GM12878 (cell line): Measurements from ENCODE around the gene MSANTD2. TPM values are rescaled to one million over a fixed set of nuclear protein-coding genes. Genes with fewer than 3 reads are reported as not detected.

Source experiments
- ATAC-seq: fragments of 200-7000 bp; cut with Tn5 transposase; 3 replicates; pipeline ENCODE4 v1.9.1; 2020; ENCODE audit warnings: mild to moderate bottlenecking, moderate library complexity
- BruUV-seq: library from RNA; stranded (reverse); fragments of 400-500 nt; replicated peaks from 2 replicates; lab custom pipeline; 2021; lab: Mats Ljungman, UMichigan
- CTCF ChIA-PET: fragments of 300-600 bp; sonication (Branson Sonifier 250); formaldehyde crosslinking; extraction: SDS; loops from one replicate; lab custom pipeline; 2021; ENCODE audit warnings: inconsistent platforms; lab: Yijun Ruan, JAX
- POLR2A ChIA-PET: fragments of 350-600 bp; formaldehyde crosslinking; extraction: SDS; loops from one replicate; lab custom pipeline; 2021; ENCODE audit warnings: inconsistent platforms; lab: Charles Lee
- RAD21 ChIA-PET: fragments of 300-600 bp; sonication (Branson Sonifier 250); formaldehyde crosslinking; loops from one replicate; lab custom pipeline; 2023; ENCODE audit warnings: antibody characterized with exemption; ENCODE audit not compliant: unreplicated experiment; lab: Charles Lee
- SMC1A ChIA-PET: fragments of 300-600 bp; sonication (Branson Sonifier 250); formaldehyde crosslinking; loops from one replicate; lab custom pipeline; 2023; ENCODE audit not compliant: unreplicated experiment, uncharacterized antibody; lab: Charles Lee
- DNase-seq: peaks from one replicate; pipeline ENCODE4 v3.0.0-alpha.2; 2011; ENCODE audit warnings: low read depth, low spot score
- FAIRE-seq: peaks from 3 replicates; lab custom pipeline; 2011; peaks lifted over from hg19 to GRCh38; lab: Jason Lieb, UNC
- H2AFZ ChIP-seq: 2 replicates; pipeline ENCODE4 v1.6.0; 2011; ENCODE audit warnings: low read depth, low read length, control low read depth; ENCODE audit not compliant: control insufficient read depth
- H3K27ac ChIP-seq: 2 replicates; pipeline ENCODE4 v1.5.1; 2011; ENCODE audit warnings: control low read depth; ENCODE audit not compliant: control insufficient read depth, insufficient read depth
- H3K27me3 ChIP-seq, 2 experiments: replicated peaks in 1 of 2; 2 replicates each; pipeline versions ENCODE4 v1.6.0 to v1.6.1; 2011; ENCODE audit warnings: low read length in 1 of 2; ENCODE audit not compliant: control insufficient read depth in 2 of 2, insufficient read depth in 2 of 2
- H3K36me3 ChIP-seq, 2 experiments: 2 replicates each; pipeline ENCODE4 v1.5.1; 2011; ENCODE audit warnings: low read length in 1 of 2; ENCODE audit not compliant: control insufficient read depth in 2 of 2, insufficient read depth in 2 of 2
- H3K4me1 ChIP-seq: 2 replicates; pipeline ENCODE4 v1.6.1; 2011; ENCODE audit warnings: mild to moderate bottlenecking, low read length, moderate library complexity, mixed read lengths; ENCODE audit not compliant: control insufficient read depth, insufficient read depth
- H3K4me2 ChIP-seq: 2 replicates; pipeline ENCODE4 v1.6.0; 2011; ENCODE audit warnings: control low read depth; ENCODE audit not compliant: control insufficient read depth, insufficient read depth
- H3K4me3 ChIP-seq: fragments of 200-600 bp; sonication (generic); 2 replicates; pipeline ENCODE4 v1.5.1; 2016
- H3K79me2 ChIP-seq: 2 replicates; pipeline ENCODE4 v1.6.0; 2011; ENCODE audit warnings: low read length; ENCODE audit not compliant: control insufficient read depth, insufficient read depth
- H3K9ac ChIP-seq: 2 replicates; pipeline ENCODE4 v1.8.0; 2011; ENCODE audit warnings: low read length, control low read depth, mixed read lengths; ENCODE audit not compliant: control insufficient read depth, insufficient read depth
- H3K9me3 ChIP-seq: replicated peaks from 3 replicates; pipeline ENCODE4 v1.5.1; 2011; ENCODE audit warnings: mild to moderate bottlenecking, low read length; ENCODE audit not compliant: control insufficient read depth, insufficient read depth
- H4K20me1 ChIP-seq: 2 replicates; pipeline ENCODE4 v1.6.0; 2011; ENCODE audit not compliant: control insufficient read depth, insufficient read depth
- BHLHE40 ChIP-seq, 2 experiments: fragments of 450-650 bp in 1 of 2; IDR thresholded peaks; 2 replicates each; pipeline ENCODE4 v1.6.1; 2011 to 2017; ENCODE audit warnings: low read depth in 2 of 2, borderline replicate concordance in 1 of 2, improper control_type of control experiment in 1 of 2, low read length in 1 of 2, mild to moderate bottlenecking in 1 of 2
- CBX5 ChIP-seq: sonication (generic); IDR thresholded peaks from 2 replicates; pipeline ENCODE4 v1.6.1; 2016; ENCODE audit warnings: low read depth, moderate library complexity, mild to moderate bottlenecking, inconsistent platforms
- CHD4 ChIP-seq: fragments of 200-600 bp; sonication (generic); IDR thresholded peaks from 2 replicates; pipeline ENCODE4 v1.6.1; 2016; ENCODE audit warnings: mild to moderate bottlenecking
- HCFC1 ChIP-seq: fragments of 150-350 bp; IDR thresholded peaks from 2 replicates; pipeline ENCODE4 v1.6.1; 2014; ENCODE audit warnings: low read length
- RAD21 ChIP-seq: IDR thresholded peaks from 2 replicates; pipeline ENCODE4 v1.6.1; 2011; ENCODE audit warnings: mild to moderate bottlenecking, low read depth, low read length, moderate library complexity; ENCODE audit not compliant: insufficient read depth
- STAT1 ChIP-seq: fragments of 450-650 bp; conservative IDR thresholded peaks from 2 replicates; pipeline ENCODE4 v1.6.1; 2014; ENCODE audit warnings: antibody characterized with exemption, mild to moderate bottlenecking
- TCF7 ChIP-seq: IDR thresholded peaks from 2 replicates; pipeline ENCODE4 v1.6.1; 2014; ENCODE audit warnings: antibody characterized with exemption, borderline replicate concordance
- WGBS: methylation state at CpG from one replicate; pipeline ENCODE4 v1.1.6; 2016; ENCODE audit warnings: low lambda C conversion rate; ENCODE audit not compliant: insufficient replicate concordance, insufficient coverage; ENCODE audit errors: missing lambda C conversion rate; 5-methylcytosine and 5-hydroxymethylcytosine counted together
- in situ Hi-C: fragments of 300-500 bp; cut with MboI; formaldehyde crosslinking; loops from 9 replicates; pipeline ENCODE4 v1.14.3; 2018; ENCODE audit warnings: mixed read lengths
- intact Hi-C: fragments of 100-400 bp; cut with micrococcal nuclease; formaldehyde crosslinking; loops from one replicate; pipeline ENCODE4 v1.14.2; 2022; ENCODE audit not compliant: unreplicated experiment
- polyA plus RNA-seq, 11 experiments: library from polyadenylated mRNA; depleted of rRNA in 4 of 11; unstranded in 6 of 11; stranded (reverse) in 5 of 11; fragments of >200 nt; fragmentation: Nextera tagmentation in 4 of 11; fragmentation: Illumina TruSeq in 1 of 11; extraction: Ambion mirVana in 4 of 11; extraction: Trizol in 1 of 11; gene quantifications; 1 replicate in 1 of 11; 2 replicates in 10 of 11; pipeline versions ENCODE4 v1.2.1 to v1.2.3, GENCODE V29; 2011 to 2016; ENCODE audit warnings: inconsistent platforms in 2 of 11, missing spikeins in 2 of 11, low read depth in 1 of 11
- total RNA-seq, 4 experiments: library from RNA; depleted of rRNA in 3 of 4; stranded (reverse); fragments of >200 nt in 3 of 4; fragmentation: Illumina TruSeq in 1 of 4; extraction: Trizol in 1 of 4; gene quantifications; 2 replicates each; pipeline versions ENCODE4 v1.2.1 to v1.2.3, GENCODE V29; 2013 to 2021
- TF ChIP-seq, protein P1 (sequence below): fragments of 450-650 bp; IDR thresholded peaks from 2 replicates; pipeline ENCODE4 v1.6.1; 2018; ENCODE audit warnings: borderline replicate concordance, mild to moderate bottlenecking; ENCODE audit not compliant: partially characterized antibody

The MSANTD2 gene
- total and polyA plus RNA-seq, 10 of the 15 experiments (the other 5 are each of a cell fraction or from before 2014, with no cell fraction given), result 3.0 to 12.4 (median 8.0) TPM

GRCh38 chr11:124839972-124840621, 39.9 kb upstream of the MSANTD2 start:
- DNase-seq, result no peak

More at GRCh38 chr11:124839972-124840621, 39.9 kb upstream of the MSANTD2 start:
- WGBS, result 12% methylated on average over 20 of the region's 20 CpGs
- Histone ChIP-seq H3K9me3 (no peaks in the 10 kb centered on the region), H3K4me3 (no peak overlapping the region), H3K27me3 (peaks cover 19 to 31% of the 10 kb centered on the region in 2 experiments), H3K27ac (no peak overlapping the region), H3K4me1 (no peaks in the 10 kb centered on the region), H3K4me2 (peak overlapping the region; percentile 47; the same call in 1 of the 2 replicates), H2AFZ (no peak overlapping the region), H4K20me1 (no peaks in the 10 kb centered on the region), H3K79me2 (no peaks in the 10 kb centered on the region), H3K36me3 (no peaks in the 10 kb centered on the region), H3K9ac (no peak overlapping the region)
- ChIA-PET POLR2A (no interaction called here), SMC1A (no interaction called here), CTCF (no interaction called here), RAD21 (no interaction called here)
- TF ChIP-seq RAD21 (no peak), HCFC1 (no peak), CBX5 (no peak), TCF7 (no peak), STAT1 (no peak), BHLHE40 (IDR thresholded peaks at IDR 0.05; ENCODE audit: borderline replicate concordance in 1 of 2, low read depth in 2 of 2, low read length in 1 of 2) (peak in 1 of 2 experiments; percentile 42; a peak in 2 of 4 replicates), CHD4 (no peak)
- TF ChIP-seq, protein P1, sequence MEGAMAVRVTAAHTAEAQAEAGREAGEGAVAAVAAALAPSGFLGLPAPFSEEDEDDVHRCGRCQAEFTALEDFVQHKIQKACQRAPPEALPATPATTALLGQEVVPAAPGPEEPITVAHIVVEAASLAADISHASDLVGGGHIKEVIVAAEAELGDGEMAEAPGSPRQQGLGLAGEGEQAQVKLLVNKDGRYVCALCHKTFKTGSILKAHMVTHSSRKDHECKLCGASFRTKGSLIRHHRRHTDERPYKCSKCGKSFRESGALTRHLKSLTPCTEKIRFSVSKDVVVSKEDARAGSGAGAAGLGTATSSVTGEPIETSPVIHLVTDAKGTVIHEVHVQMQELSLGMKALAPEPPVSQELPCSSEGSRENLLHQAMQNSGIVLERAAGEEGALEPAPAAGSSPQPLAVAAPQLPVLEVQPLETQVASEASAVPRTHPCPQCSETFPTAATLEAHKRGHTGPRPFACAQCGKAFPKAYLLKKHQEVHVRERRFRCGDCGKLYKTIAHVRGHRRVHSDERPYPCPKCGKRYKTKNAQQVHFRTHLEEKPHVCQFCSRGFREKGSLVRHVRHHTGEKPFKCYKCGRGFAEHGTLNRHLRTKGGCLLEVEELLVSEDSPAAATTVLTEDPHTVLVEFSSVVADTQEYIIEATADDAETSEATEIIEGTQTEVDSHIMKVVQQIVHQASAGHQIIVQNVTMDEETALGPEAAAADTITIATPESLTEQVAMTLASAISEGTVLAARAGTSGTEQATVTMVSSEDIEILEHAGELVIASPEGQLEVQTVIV, result no peak
- FAIRE-seq (no peak), ATAC-seq (no peak)
- BruUV-seq, result no TSS peak
- in situ Hi-C loops (loop anchor here (5.0 to 25.0 kb wide), 2 partner anchors 168 to 428 kb away; partner anchors contain the start of genes OR8B4, SIAE and SPA17), intact Hi-C loops (loop anchor here (5.0 kb wide), 1 partner anchor 423 kb away; no protein-coding TSS in a partner anchor)
